ENCODE data around the gene ATF6B.
"Not testable (repeated sequence)": the region's sequence is repeated elsewhere in the genome, so short reads cannot be mapped to it uniquely, and the experiment has no call there.

The ATF6B gene

GRCh38 chr6:32081168-32081990 is 46.7 kb downstream of the ATF6B start:
- DNase-seq (ENCODE audit: low read depth), result no peak

DNA sequence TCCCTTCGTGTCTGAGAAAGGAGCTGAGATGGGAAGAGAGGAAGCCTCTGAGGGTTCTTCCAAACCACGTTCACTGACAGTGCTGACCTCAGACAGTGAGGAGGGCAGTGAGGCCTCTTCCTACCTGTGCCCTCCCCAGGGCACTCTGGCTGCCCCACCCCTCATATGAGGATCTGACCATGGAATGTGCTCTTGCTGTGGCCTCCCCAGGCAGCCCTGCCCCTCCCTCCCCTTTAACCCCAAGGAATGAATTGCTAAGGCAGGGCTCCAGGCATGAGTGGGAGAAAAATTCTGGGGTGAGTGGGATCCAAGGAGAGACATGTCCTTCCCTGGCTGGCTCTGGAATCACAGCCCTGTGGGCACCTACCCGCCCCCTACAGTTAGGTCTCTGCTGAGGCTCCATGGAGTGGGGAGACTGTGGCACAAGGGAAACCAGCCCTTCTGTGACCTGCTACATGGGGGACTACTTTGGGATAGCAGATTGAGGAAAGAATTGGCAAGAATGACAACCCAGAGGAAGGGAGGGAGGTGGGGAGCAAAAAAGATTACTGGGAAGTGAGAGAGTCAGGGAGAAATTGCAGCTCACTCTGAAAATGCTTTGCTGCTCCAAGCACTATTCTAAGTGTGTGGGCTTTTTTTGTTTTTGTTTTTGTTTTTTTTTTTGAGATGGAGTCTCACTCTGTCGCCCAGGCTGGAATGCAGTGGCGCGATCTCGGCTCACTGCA is 48.3 kb downstream of the ATF6B start:
- no peak for DNase-seq (ENCODE audit: low read depth)

GRCh38 chr6:32076321-32076809 is 51.7 kb downstream of the ATF6B start:
- no peak for DNase-seq (ENCODE audit: low read depth)

DNA sequence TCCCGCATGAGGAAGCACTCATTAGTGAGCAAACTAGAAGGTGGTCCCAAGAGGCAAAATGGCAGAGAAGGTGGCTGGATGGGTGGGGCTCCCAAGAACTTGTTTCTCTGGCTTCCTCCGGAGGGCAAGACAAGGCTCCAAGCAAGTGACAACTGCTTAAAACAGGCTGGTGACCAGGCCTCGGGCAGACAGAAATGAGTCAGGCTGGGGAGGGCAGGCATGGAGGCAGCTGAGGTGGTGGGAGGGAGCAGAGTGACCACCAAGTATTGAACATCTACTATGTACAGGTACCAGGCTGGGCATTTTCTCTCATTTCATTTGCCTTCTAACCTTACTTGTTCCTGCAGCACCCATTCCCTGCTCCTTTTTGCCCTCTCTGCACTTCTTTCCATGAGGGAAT is 52.3 kb downstream of the ATF6B start:
- no peak for DNase-seq (ENCODE audit: low read depth)

- no peak for DNase-seq (ENCODE audit: low read depth)
These were observed 53.0 kb downstream of the ATF6B start for GRCh38 chr6:32074996-32075532.

- DNase-seq (ENCODE audit: low read depth), result no peak
These were observed 54.4 kb downstream of the ATF6B start for GRCh38 chr6:32073613-32074012.

DNA sequence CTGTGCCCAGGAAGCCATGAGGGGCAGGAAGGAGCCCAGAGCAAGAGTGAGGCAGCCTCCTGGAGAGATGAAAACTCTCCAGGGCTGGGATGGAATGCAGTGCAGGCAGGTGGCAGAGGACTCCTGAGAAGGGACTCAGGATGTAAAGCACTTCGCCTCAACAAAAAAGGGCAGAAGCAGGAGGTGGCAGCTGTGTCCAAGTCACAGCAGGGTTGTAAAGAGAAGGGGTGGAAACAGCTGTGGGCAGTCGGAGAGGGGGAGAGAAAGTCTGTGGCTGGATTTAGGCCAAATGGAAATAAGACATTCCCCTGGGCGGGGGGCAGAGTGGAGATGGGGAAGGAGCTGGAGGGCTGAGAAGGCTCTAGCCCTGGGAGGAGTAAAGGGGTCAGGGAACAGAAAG is 54.9 kb downstream of the ATF6B start:
- no peak for DNase-seq (ENCODE audit: low read depth)

DNA sequence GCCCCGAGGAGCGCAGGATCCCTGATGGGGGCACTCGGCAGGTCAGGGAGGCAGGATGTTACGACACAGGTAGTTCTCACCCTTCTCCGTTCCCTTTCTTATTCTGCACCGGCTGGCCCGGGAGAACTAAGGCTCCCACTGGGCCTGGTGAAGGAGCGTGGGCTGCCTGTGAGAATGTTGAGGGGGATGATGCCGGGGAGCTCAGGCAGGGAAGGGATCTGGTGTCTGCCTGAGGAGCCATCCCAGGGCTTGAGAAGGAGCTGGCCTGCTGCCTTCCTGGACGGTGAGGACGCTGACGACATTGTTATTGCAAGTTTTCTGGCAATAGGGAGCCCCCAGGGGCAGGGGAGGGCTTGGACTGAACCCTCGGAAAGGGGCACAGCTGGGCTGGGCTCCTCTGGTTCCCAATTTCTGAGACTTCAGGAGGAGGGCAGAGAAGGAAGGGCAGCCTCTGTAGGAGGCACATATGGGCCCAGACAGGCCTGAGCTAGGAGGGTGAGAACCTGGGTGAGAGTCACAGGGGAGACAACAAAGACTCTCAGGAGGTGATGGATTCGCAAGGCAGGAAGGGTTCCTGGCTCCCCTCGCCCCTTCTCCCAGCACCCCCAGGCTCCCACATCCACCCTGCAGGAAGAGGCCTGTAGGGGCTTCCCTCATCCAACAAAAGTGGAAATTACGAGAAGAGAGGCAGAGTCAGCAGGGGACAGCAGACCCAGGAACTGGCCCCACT is 57.1 kb downstream of the ATF6B start:
- no peak for DNase-seq (ENCODE audit: low read depth)

DNA sequence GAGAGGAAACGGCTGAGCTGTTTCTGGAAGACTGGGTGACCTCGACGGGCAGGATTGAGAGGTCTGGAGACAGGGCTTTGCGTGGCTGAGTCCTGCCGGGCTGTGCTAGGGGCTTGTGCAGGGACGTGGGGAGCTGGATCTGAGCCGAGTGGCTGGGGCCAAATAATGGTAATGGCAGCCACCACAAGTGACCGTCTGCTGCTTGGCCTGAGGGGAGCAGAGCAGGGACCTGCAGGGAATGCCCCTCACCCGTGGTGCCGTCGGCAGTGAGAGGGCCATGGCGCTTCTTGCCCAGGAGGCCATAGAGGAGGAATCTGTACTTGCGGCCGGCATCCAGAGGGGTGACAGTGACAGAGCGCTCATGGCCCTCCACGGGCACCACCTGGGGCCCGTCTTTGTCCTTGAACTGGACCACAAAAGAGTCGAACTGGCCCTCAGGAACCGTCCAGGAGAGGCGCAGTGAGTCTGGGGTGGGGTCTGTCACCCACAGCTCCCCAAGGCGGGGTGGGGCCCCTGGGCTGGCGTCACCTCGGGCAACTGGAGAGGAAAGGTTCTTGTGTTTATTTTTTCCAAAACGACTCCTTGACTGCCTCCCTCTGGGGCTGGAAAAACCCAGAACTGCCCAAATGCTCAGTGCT is 58.0 kb downstream of the ATF6B start:
- DNase-seq (ENCODE audit: low read depth), result no peak

DNA sequence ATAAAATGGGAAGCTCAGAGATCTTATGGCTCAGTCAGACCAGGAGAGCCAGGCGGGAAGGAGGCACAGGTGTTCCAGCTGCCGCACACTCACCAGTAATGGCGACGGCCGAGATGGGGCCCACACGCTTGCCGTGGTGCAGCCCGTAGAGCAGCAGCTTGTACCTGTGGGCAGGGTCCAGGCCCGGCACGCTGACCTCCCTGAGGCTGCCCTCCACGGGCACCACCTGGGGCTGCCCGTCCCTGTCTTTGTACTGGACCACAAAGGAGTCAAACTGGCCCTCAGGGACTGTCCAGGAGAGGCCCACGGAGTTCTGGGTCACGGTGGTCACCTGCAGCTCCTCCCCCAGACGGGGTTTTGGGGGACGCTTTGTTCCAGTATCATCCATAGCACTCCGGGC is 58.6 kb downstream of the ATF6B start:
- DNase-seq (ENCODE audit: low read depth), result no peak

DNA sequence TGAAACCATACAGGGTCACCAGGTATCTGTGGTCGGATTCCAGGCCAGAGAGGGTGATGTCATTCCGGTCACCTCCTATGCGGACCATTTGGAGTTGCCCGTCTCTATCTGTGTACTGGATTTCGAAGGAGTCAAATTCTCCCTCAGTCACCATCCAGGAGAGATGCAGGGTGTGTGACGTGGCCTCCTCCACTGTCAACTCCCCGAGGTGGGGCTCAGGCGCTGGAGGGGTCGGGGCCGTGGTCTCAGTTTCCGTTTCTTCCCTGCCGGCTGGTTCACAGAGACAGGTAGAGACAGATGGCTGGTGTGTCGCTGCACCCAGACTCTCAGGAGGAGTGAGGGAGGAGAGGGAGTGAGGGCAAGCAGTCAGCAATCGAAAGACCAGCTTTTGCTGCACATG is 59.2 kb downstream of the ATF6B start:
- no peak for DNase-seq (ENCODE audit: low read depth)

GRCh38 chr6:32068315-32068714 is 59.7 kb downstream of the ATF6B start:
- DNase-seq (ENCODE audit: low read depth), result not testable (repeated sequence)

GRCh38 chr6:32067521-32067920 is 60.5 kb downstream of the ATF6B start:
- DNase-seq (ENCODE audit: low read depth), result not testable (repeated sequence)
